Progenitor cell of endocrine pancreas (in vitro differentiated cells): ENCODE data around the gene SLC4A11. TPM values are rescaled to one million over a fixed set of nuclear protein-coding genes. Genes with fewer than 3 reads are reported as not detected.

ENCODE experiments used
- DNase-seq: peaks from one replicate; pipeline ENCODE4 v3.0.0; 2021; ENCODE audit warnings: low spot score; ENCODE audit not compliant: unreplicated experiment
- H3K27ac Mint-ChIP-seq: 2 replicates; pipeline ENCODE4 v1.8.0; 2021; ENCODE audit warnings: mild to moderate bottlenecking, moderate library complexity, mixed read lengths
- H3K27me3 Mint-ChIP-seq: 2 replicates; pipeline ENCODE4 v1.8.0; 2021; ENCODE audit warnings: mixed read lengths
- H3K36me3 Mint-ChIP-seq: 2 replicates; pipeline ENCODE4 v1.8.0; 2022; ENCODE audit warnings: mixed read lengths; ENCODE audit not compliant: insufficient read depth
- H3K4me1 Mint-ChIP-seq: 2 replicates; pipeline ENCODE4 v1.8.0; 2021; ENCODE audit warnings: low read depth, mixed read lengths
- H3K4me3 Mint-ChIP-seq: 2 replicates; pipeline ENCODE4 v1.8.0; 2021; ENCODE audit warnings: low read depth, mild to moderate bottlenecking, moderate library complexity, mixed read lengths
- H3K9me3 Mint-ChIP-seq: 2 replicates; pipeline ENCODE4 v1.8.0; 2021; ENCODE audit warnings: low read depth, mixed read lengths
- total RNA-seq: library from RNA; stranded (reverse); gene quantifications from 2 replicates; pipeline ENCODE4 v1.2.1, GENCODE V29; 2021
- TF ChIP-seq, protein P1 (sequence below): fragments of 200-600 bp; sonication (generic); IDR thresholded peaks from one replicate; pipeline ENCODE4 v1.5.0; 2021; ENCODE audit warnings: antibody characterized with exemption, mild to moderate bottlenecking; ENCODE audit not compliant: unreplicated experiment

SLC4A11 gene
- total RNA-seq, 1 donor from 2014 or later: 1.9 TPM

DNA sequence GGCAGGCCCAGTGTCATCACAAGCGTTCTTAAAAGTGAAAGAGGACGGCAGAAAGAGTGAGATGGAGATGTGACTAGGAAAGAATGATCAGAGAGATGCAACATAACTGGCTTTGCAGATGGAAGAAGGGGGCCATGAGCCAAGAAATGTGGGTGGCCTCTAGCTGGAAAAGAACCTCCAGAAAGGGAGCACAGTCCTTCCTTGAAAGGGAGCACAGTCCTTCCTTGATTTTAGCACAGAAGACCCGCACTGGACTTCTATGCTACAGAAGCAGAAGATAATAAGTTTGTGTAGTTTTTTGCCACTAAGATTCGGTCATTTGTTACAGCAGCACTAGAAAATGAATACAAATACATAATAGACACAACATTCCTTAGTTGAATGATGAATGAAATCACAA, 58.7 kb downstream of the SLC4A11 start:
- DNase-seq: no peak
- Mint-ChIP-seq H3K27me3 (no peaks in the 10 kb centered on the region), H3K9me3 (no peaks in the 10 kb centered on the region), H3K36me3 (peaks cover 3% of the 10 kb centered on the region), H3K4me1 (peaks cover 14% of the 10 kb centered on the region), H3K4me3 (no peak overlapping the region), H3K27ac (no peak overlapping the region)
- TF ChIP-seq, protein P1, sequence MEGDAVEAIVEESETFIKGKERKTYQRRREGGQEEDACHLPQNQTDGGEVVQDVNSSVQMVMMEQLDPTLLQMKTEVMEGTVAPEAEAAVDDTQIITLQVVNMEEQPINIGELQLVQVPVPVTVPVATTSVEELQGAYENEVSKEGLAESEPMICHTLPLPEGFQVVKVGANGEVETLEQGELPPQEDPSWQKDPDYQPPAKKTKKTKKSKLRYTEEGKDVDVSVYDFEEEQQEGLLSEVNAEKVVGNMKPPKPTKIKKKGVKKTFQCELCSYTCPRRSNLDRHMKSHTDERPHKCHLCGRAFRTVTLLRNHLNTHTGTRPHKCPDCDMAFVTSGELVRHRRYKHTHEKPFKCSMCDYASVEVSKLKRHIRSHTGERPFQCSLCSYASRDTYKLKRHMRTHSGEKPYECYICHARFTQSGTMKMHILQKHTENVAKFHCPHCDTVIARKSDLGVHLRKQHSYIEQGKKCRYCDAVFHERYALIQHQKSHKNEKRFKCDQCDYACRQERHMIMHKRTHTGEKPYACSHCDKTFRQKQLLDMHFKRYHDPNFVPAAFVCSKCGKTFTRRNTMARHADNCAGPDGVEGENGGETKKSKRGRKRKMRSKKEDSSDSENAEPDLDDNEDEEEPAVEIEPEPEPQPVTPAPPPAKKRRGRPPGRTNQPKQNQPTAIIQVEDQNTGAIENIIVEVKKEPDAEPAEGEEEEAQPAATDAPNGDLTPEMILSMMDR: no peak

DNA sequence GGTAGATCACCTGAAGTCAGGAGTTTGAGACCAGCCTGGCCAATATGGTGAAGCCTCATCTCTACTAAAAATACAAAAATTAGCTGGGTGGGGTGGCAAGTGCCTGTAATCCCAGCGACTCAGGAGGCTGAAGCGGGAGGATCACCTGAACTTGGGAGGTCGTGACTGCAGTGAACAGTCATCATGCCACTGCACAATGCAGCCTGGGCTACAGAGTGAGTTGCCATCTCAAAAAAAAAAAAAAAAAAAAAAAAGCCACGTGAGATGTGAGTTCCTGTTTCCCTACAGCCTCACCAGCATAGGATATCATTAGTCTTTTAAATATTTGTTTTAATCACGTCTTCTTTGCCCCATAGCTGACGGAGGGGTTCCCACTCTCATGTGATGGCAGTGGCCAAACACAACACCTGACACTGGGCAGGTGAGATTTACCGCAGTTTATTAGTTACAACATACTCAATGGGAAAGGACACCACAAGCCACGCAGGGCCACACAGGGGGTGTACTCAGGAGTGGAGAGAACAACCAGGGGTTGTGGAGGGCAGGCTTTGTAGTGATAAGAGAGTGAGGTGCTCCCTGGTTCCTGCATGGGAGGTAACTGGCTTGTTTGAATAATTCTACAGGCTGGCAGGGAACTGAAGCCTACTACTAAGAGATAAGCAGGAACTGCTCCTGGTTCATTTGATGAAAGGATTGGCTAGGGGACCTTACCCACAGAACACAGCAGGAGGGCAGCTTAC, 61.1 kb downstream of the SLC4A11 start:
- TF ChIP-seq, protein P1: no peak
- Mint-ChIP-seq H3K9me3 (no peaks in the 10 kb centered on the region), H3K4me1 (peaks cover 12% of the 10 kb centered on the region), H3K36me3 (peaks cover 3% of the 10 kb centered on the region), H3K27ac (peak overlapping the region; percentile 95), H3K27me3 (no peaks in the 10 kb centered on the region), H3K4me3 (no peak overlapping the region)
- no peak for DNase-seq

Other genes with a start within 250 kb of the SLC4A11 start
- 2.7 TPM in 2 replicates for gene GNRH2, start 195.6 kb downstream of the SLC4A11 start, total RNA-seq
- gene MRPS26, start 193.1 kb downstream of the SLC4A11 start, total RNA-seq: 74.3 and 75.1 TPM in 2 replicates
- not detected in 2 replicates for gene OXT, start 167.6 kb downstream of the SLC4A11 start, total RNA-seq
- gene AVP, start 154.5 kb downstream of the SLC4A11 start, total RNA-seq: not detected in 2 replicates
- 14.2 and 16.1 TPM in 2 replicates for gene FASTKD5, start 79.3 kb downstream of the SLC4A11 start, total RNA-seq
- 8.3 and 9.2 TPM in 2 replicates for gene UBOX5, start 79.3 kb downstream of the SLC4A11 start, total RNA-seq
- gene LZTS3, start 65.6 kb downstream of the SLC4A11 start, total RNA-seq: 47.8 and 48.7 TPM in 2 replicates
- 73.0 and 78.0 TPM in 2 replicates for gene DDRGK1, start 34.5 kb downstream of the SLC4A11 start, total RNA-seq
- gene ITPA, start 29.7 kb downstream of the SLC4A11 start, total RNA-seq: 62.3 and 67.8 TPM in 2 replicates
- 29.5 and 29.9 TPM in 2 replicates for gene DNAAF9, start 168.5 kb upstream of the SLC4A11 start, total RNA-seq
- gene ATRN, start 231.8 kb upstream of the SLC4A11 start, total RNA-seq: 54.5 and 55.2 TPM in 2 replicates